Kidney (tissue), 14 donors: ENCODE results near the gene ERCC5. TPM values are rescaled to one million over a fixed set of nuclear protein-coding genes. Genes with fewer than 3 reads are reported as not detected.

Experiments used
- DNase-seq, 5 donors: peaks; one replicate each; pipeline ENCODE4 v3.0.0-alpha.2; 2013 to 2020
- FAIRE-seq: peaks from 2 replicates; lab custom pipeline; 2012; peaks lifted over from hg19 to GRCh38; lab: Jason Lieb, UNC
- H3K27ac ChIP-seq, 2 donors: one replicate each; pipeline ENCODE4 v1.7.0; 2013; ENCODE audit warnings: low read depth in 2 of 2, low read length in 2 of 2, inconsistent platforms in 1 of 2
- H3K27me3 ChIP-seq: one replicate; pipeline ENCODE4 v1.7.1; 2013; ENCODE audit warnings: low read length, inconsistent platforms; ENCODE audit not compliant: control insufficient read depth, insufficient read depth
- H3K36me3 ChIP-seq, 3 donors: one replicate each; pipeline versions ENCODE4 v1.7.0 to v1.7.1; 2013; ENCODE audit warnings: low read length in 3 of 3, control low read depth in 1 of 3, inconsistent platforms in 1 of 3; ENCODE audit not compliant: insufficient read depth in 3 of 3, control insufficient read depth in 2 of 3
- H3K4me1 ChIP-seq, 3 donors: one replicate each; pipeline versions ENCODE4 v1.7.0 to v1.7.1; 2013; ENCODE audit warnings: low read length in 3 of 3, inconsistent platforms in 1 of 3, low read depth in 1 of 3; ENCODE audit not compliant: control insufficient read depth in 2 of 3, insufficient read depth in 2 of 3
- H3K4me3 ChIP-seq, 3 donors: one replicate each; pipeline versions ENCODE4 v1.7.0 to v1.8.1; 2013; ENCODE audit warnings: low read length in 3 of 3, control low read depth in 1 of 3, inconsistent platforms in 1 of 3
- H3K9ac ChIP-seq, 3 donors: one replicate each; pipeline versions ENCODE4 v1.7.0 to v1.7.1; 2013; ENCODE audit warnings: low read length in 3 of 3, control low read depth in 1 of 3, inconsistent platforms in 1 of 3
- H3K9me3 ChIP-seq, 3 donors: one replicate each; pipeline versions ENCODE4 v1.7.0 to v1.7.1; 2013; ENCODE audit warnings: low read length in 3 of 3, control low read depth in 1 of 3, inconsistent platforms in 1 of 3; ENCODE audit not compliant: control insufficient read depth in 2 of 3, insufficient read depth in 1 of 3
- intact Hi-C: fragments of 100-400 bp; cut with DNase I; formaldehyde crosslinking; loops from one replicate; pipeline ENCODE4 v1.11.1; 2022
- polyA plus RNA-seq: library from polyadenylated mRNA; stranded (reverse); fragments of 350-450 nt; fragmentation: Illumina TruSeq; extraction: RNeasy Lipid Tissue Mini Kit (QIAGEN cat#74804); gene quantifications from one replicate; pipeline ENCODE4 v1.2.3, GENCODE V29; 2014; ENCODE audit warnings: low read depth, low replicate concordance; ENCODE audit not compliant: insufficient read depth
- total RNA-seq: library from RNA; stranded (reverse); fragmentation: NEBNext Ultra II Directional; extraction: Animal tissue kit (Norgen Biotek cat#: 25700); gene quantifications from one replicate; pipeline ENCODE4 v1.2.1, GENCODE V29; 2021
- TF ChIP-seq, protein P1 (sequence below): IDR thresholded peaks from 3 replicates; pipeline ENCODE4 v1.5.1; 2012; ENCODE audit warnings: mild to moderate bottlenecking, moderate library complexity, borderline replicate concordance; ENCODE audit not compliant: insufficient read depth; ENCODE audit errors: extremely low read depth
- donor health status: control.
- donor health status: control.
- donor health status: control.
- donor health status: control.
- donor health status: control.
- donor health status: DM: yes; HTN: yes; CAD: no.
- donor health status: Normal renal cell carcinoma (clear cell type).

ERCC5 gene
- total and polyA plus RNA-seq, 2 donors from 2014 or later = 37.4 to 56.0 TPM

DNA sequence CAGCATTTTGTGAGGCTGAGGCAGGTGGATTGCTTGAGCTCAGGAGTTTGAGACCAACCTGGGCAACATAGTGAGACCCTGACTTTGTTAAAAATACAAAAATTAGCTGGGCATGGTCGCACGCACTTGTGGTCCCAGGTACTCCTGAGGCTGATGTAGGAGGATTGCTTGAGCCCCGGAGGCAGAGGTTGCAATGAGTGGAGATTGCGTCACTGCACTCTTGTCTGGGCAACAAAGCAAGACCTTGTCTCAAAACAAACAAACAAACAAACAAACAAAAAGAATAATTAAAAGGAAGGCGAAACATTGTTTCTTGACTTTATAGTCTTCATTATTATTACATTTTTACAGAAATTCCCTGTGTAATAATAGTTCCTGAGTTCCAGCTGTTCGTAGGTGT is 31.0 kb upstream of the ERCC5 start:
- DNase-seq (no peak), FAIRE-seq (no peak)
- H3K9ac ChIP-seq = no peak overlapping the region
- no peak overlapping the region for H3K27ac ChIP-seq
- H3K4me3 ChIP-seq = no peak overlapping the region
- TF ChIP-seq, protein P1, sequence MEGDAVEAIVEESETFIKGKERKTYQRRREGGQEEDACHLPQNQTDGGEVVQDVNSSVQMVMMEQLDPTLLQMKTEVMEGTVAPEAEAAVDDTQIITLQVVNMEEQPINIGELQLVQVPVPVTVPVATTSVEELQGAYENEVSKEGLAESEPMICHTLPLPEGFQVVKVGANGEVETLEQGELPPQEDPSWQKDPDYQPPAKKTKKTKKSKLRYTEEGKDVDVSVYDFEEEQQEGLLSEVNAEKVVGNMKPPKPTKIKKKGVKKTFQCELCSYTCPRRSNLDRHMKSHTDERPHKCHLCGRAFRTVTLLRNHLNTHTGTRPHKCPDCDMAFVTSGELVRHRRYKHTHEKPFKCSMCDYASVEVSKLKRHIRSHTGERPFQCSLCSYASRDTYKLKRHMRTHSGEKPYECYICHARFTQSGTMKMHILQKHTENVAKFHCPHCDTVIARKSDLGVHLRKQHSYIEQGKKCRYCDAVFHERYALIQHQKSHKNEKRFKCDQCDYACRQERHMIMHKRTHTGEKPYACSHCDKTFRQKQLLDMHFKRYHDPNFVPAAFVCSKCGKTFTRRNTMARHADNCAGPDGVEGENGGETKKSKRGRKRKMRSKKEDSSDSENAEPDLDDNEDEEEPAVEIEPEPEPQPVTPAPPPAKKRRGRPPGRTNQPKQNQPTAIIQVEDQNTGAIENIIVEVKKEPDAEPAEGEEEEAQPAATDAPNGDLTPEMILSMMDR = no peak
- H3K27me3 ChIP-seq = no peaks in the 10 kb centered on the region
- H3K9me3 ChIP-seq = peaks cover 0 to 3% (median 0%) of the 10 kb centered on the region in 3 donors
- intact Hi-C loops = no loop called here
- H3K4me1 ChIP-seq = peaks cover 0 to 20% (median 9%) of the 10 kb centered on the region in 3 donors
- peaks cover 2 to 7% (median 2%) of the 10 kb centered on the region in 3 donors for H3K36me3 ChIP-seq

DNA sequence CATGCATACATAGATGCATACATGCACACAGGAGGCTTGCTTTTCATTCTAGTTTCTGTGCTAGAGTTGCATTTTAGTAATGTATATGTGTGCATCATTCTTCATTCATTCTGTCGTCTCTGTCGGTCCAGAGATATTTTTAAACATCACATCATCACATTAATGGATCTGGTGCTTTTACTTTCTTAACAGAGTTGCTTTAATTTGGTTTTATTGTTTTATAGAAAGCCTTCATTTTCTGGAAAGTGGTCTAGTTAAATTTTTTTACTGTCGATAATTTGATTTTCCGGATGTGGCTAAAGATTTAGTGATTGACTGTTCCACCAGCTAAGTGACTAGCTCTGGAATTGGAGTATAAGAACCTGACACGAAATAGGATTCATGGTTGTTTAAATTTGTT is 30.0 kb upstream of the ERCC5 start:
- H3K27ac ChIP-seq = no peak overlapping the region
- TF ChIP-seq, protein P1 = no peak
- no peaks in the 10 kb centered on the region for H3K27me3 ChIP-seq
- DNase-seq = no peak
- intact Hi-C loops = no loop called here
- no peak for FAIRE-seq
- H3K4me1 ChIP-seq = peaks cover 0 to 20% (median 9%) of the 10 kb centered on the region in 3 donors
- H3K4me3 ChIP-seq = no peak overlapping the region
- H3K9me3 ChIP-seq = peaks cover 0 to 3% (median 0%) of the 10 kb centered on the region in 3 donors
- H3K36me3 ChIP-seq = peaks cover 2 to 7% (median 2%) of the 10 kb centered on the region in 3 donors
- no peak overlapping the region for H3K9ac ChIP-seq

DNA sequence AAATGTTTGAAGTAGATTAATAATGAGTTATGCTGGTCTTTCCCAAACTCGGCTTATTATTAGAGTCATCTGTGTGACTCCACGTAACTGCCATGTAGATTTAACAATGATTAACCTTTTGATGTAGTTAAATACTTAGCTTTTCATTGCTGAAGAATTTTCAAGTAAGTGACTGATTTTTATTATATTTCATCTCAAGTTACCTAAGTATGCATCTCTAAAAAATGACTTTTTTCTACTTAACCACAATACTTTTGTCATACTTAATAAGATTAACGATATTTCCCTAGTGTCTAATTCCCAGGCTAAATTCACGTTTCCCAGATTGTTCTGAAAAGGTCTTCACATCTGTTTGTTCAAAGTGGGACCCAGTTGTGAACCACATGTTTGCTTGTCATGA is 29.1 kb upstream of the ERCC5 start:
- FAIRE-seq (peak; percentile 81), DNase-seq (peak in 1 of 5 donors; percentile 12)
- Histone ChIP-seq H3K9me3 (no peaks in the 10 kb centered on the region), H3K27ac (peak overlapping the region in 1 of 2 donors; percentile 75), H3K27me3 (no peaks in the 10 kb centered on the region), H3K9ac (no peak overlapping the region), H3K4me1 (peaks cover 0 to 20% (median 9%) of the 10 kb centered on the region in 3 donors), H3K4me3 (no peak overlapping the region), H3K36me3 (peaks cover 2 to 8% (median 4%) of the 10 kb centered on the region in 3 donors)
- intact Hi-C loops = no loop called here
- TF ChIP-seq, protein P1 = no peak

DNA sequence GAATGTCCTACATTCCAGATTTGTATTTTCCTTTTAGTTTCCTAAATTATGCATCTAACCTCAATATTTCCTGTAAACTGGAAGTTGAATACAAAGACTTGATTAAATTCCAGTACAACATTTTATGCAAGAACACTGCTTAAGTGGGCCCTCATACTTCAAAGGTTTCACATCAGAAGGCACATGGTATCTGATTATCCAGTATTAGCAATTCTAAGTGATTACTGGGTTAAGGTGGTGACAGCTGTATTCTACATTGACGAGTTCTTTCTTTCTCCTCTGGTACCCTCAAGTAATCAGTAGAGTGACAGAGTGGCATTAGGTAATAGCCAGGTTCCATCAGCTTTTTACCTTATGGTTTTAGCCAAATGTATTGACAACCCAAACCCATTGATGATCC is 28.6 kb upstream of the ERCC5 start:
- Histone ChIP-seq H3K27ac (peak overlapping the region; percentile 75 to 78), H3K4me3 (peak overlapping the region in 1 of 3 donors; percentile 30), H3K9me3 (no peaks in the 10 kb centered on the region), H3K27me3 (no peaks in the 10 kb centered on the region), H3K4me1 (peaks cover 0 to 25% (median 9%) of the 10 kb centered on the region in 3 donors), H3K36me3 (peaks cover 7 to 14% (median 9%) of the 10 kb centered on the region in 3 donors), H3K9ac (no peak overlapping the region)
- FAIRE-seq (no peak), DNase-seq (no peak)
- TF ChIP-seq, protein P1 = no peak
- intact Hi-C loops = no loop called here
